WTC11 (cell line): ENCODE measurements around the gene ZC3H13. TPM values are rescaled to one million over a fixed set of nuclear protein-coding genes. Genes with fewer than 3 reads are reported as not detected.

ENCODE experiments used
- ATAC-seq: fragments of 200-7000 bp; cut with Tn5 transposase; 2 replicates; pipeline ENCODE4 v1.10.0; 2021; ENCODE audit warnings: mild to moderate bottlenecking, moderate library complexity
- Bru-seq: library from RNA; stranded (reverse); fragments of 400-500 nt; gene quantifications from one replicate; lab custom pipeline; 2021; lab: Mats Ljungman, UMichigan
- CTCF ChIA-PET: fragments of 300-600 bp; sonication (Branson Sonifier 250); formaldehyde crosslinking; loops from one replicate; lab custom pipeline; 2021; ENCODE audit warnings: antibody characterized with exemption; lab: Charles Lee
- POLR2A ChIA-PET: fragments of 350-600 bp; sonication (Branson Sonifier 250); formaldehyde crosslinking; loops from one replicate; lab custom pipeline; 2021; ENCODE audit warnings: antibody characterized with exemption; lab: Charles Lee
- DNase-seq: peaks from one replicate; pipeline ENCODE4 v3.0.0; 2021; ENCODE audit warnings: low spot score
- H3K27ac Mint-ChIP-seq: 2 replicates; pipeline ENCODE4 v1.8.0; 2021; ENCODE audit warnings: mixed read lengths
- H3K27me3 Mint-ChIP-seq: 2 replicates; pipeline ENCODE4 v1.8.0; 2021; ENCODE audit warnings: low read depth, mild to moderate bottlenecking, moderate library complexity, mixed read lengths
- H3K36me3 Mint-ChIP-seq: 2 replicates; pipeline ENCODE4 v1.8.0; 2021; ENCODE audit warnings: mixed read lengths
- H3K4me1 Mint-ChIP-seq: 2 replicates; pipeline ENCODE4 v1.8.0; 2022; ENCODE audit warnings: mixed read lengths
- H3K4me3 Mint-ChIP-seq: 2 replicates; pipeline ENCODE4 v1.8.0; 2021; ENCODE audit warnings: mild to moderate bottlenecking, moderate library complexity, mixed read lengths
- H3K9me3 Mint-ChIP-seq: 2 replicates; pipeline ENCODE4 v1.8.0; 2021; ENCODE audit warnings: mixed read lengths
- CREB1 ChIP-seq: sonication (generic); formaldehyde crosslinking; IDR thresholded peaks from 2 replicates; pipeline ENCODE4 v1.8.0; 2023; ENCODE audit warnings: mild to moderate bottlenecking, missing genetic modification reagents
- CREM ChIP-seq: sonication (generic); formaldehyde crosslinking; IDR thresholded peaks from 2 replicates; pipeline ENCODE4 v1.8.1; 2022; ENCODE audit warnings: mild to moderate bottlenecking, missing genetic modification reagents, moderate library complexity
- FOXK1 ChIP-seq: sonication (generic); formaldehyde crosslinking; IDR thresholded peaks from 2 replicates; pipeline ENCODE4 v1.8.0; 2022; ENCODE audit warnings: mild to moderate bottlenecking, moderate library complexity, missing genetic modification reagents
- GABPB1 ChIP-seq: sonication (generic); formaldehyde crosslinking; IDR thresholded peaks from 2 replicates; pipeline ENCODE4 v1.8.1; 2023; ENCODE audit warnings: mild to moderate bottlenecking, missing genetic modification reagents
- KAT7 ChIP-seq: sonication (generic); formaldehyde crosslinking; IDR thresholded peaks from 2 replicates; pipeline ENCODE4 v1.8.1; 2023; ENCODE audit warnings: missing genetic modification reagents, mild to moderate bottlenecking, borderline replicate concordance
- SMAD4 ChIP-seq: sonication (generic); formaldehyde crosslinking; IDR thresholded peaks from 2 replicates; pipeline ENCODE4 v1.8.0; 2022; ENCODE audit warnings: mild to moderate bottlenecking, missing genetic modification reagents
- SP1 ChIP-seq: sonication (generic); formaldehyde crosslinking; conservative IDR thresholded peaks from 2 replicates; pipeline ENCODE4 v1.8.1; 2022; ENCODE audit warnings: missing genetic modification reagents
- long read RNA-seq, 3 experiments: library from RNA in 1 of 3; library from capped mRNA in 1 of 3; library from polyadenylated mRNA in 1 of 3; unstranded in 2 of 3; stranded (forward) in 1 of 3; transcript quantifications; one replicate each; pipeline ENCODE4 v2.0.0, GENCODE V29; 2021
- total RNA-seq: library from RNA; stranded (reverse); gene quantifications from 3 replicates; pipeline ENCODE4 v1.2.3, GENCODE V29; 2021
- TF ChIP-seq, protein P1 (sequence below): sonication (generic); formaldehyde crosslinking; IDR thresholded peaks from 2 replicates; pipeline ENCODE4 v1.8.1; 2023; ENCODE audit warnings: mild to moderate bottlenecking, missing genetic modification reagents, moderate library complexity
- TF ChIP-seq, protein P2 (sequence below): fragments of 250-450 bp; sonication (Bioruptor Pico); IDR thresholded peaks from 2 replicates; pipeline ENCODE4 v1.8.0; 2021; ENCODE audit warnings: mild to moderate bottlenecking
- TF ChIP-seq, protein P3 (sequence below): sonication (generic); formaldehyde crosslinking; IDR thresholded peaks from 2 replicates; pipeline ENCODE4 v1.8.1; 2022; ENCODE audit warnings: mild to moderate bottlenecking, missing genetic modification reagents, moderate library complexity, borderline replicate concordance
- TF ChIP-seq, protein P4 (sequence below): sonication (generic); formaldehyde crosslinking; IDR thresholded peaks from 2 replicates; pipeline ENCODE4 v1.8.0; 2022; ENCODE audit warnings: mild to moderate bottlenecking, missing genetic modification reagents

ZC3H13 gene, protein sequence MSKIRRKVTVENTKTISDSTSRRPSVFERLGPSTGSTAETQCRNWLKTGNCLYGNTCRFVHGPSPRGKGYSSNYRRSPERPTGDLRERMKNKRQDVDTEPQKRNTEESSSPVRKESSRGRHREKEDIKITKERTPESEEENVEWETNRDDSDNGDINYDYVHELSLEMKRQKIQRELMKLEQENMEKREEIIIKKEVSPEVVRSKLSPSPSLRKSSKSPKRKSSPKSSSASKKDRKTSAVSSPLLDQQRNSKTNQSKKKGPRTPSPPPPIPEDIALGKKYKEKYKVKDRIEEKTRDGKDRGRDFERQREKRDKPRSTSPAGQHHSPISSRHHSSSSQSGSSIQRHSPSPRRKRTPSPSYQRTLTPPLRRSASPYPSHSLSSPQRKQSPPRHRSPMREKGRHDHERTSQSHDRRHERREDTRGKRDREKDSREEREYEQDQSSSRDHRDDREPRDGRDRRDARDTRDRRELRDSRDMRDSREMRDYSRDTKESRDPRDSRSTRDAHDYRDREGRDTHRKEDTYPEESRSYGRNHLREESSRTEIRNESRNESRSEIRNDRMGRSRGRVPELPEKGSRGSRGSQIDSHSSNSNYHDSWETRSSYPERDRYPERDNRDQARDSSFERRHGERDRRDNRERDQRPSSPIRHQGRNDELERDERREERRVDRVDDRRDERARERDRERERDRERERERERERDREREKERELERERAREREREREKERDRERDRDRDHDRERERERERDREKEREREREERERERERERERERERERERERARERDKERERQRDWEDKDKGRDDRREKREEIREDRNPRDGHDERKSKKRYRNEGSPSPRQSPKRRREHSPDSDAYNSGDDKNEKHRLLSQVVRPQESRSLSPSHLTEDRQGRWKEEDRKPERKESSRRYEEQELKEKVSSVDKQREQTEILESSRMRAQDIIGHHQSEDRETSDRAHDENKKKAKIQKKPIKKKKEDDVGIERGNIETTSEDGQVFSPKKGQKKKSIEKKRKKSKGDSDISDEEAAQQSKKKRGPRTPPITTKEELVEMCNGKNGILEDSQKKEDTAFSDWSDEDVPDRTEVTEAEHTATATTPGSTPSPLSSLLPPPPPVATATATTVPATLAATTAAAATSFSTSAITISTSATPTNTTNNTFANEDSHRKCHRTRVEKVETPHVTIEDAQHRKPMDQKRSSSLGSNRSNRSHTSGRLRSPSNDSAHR (N-terminal part only)
- total RNA-seq: 49.7 to 56.9 TPM (median 54.2 TPM) in 3 replicates
- Bru-seq, nascent RNA: percentile 92 among the genes with signal in this experiment
- long read RNA-seq, experiment 1, full-length matches to known transcripts: 10 of 253 reads
- long read RNA-seq, experiment 1, partial matches to known transcripts: 98 of 253 reads
- long read RNA-seq, experiment 1, other reads (novel, unspliced or antisense): 145 of 253 reads
- long read RNA-seq, experiment 2, partial matches to known transcripts: 35 of 64 reads
- long read RNA-seq, experiment 2, other reads (novel, unspliced or antisense): 29 of 64 reads
- long read RNA-seq, experiment 3, partial matches to known transcripts: 14 of 21 reads
- long read RNA-seq, experiment 3, other reads (novel, unspliced or antisense): 7 of 21 reads

DNA sequence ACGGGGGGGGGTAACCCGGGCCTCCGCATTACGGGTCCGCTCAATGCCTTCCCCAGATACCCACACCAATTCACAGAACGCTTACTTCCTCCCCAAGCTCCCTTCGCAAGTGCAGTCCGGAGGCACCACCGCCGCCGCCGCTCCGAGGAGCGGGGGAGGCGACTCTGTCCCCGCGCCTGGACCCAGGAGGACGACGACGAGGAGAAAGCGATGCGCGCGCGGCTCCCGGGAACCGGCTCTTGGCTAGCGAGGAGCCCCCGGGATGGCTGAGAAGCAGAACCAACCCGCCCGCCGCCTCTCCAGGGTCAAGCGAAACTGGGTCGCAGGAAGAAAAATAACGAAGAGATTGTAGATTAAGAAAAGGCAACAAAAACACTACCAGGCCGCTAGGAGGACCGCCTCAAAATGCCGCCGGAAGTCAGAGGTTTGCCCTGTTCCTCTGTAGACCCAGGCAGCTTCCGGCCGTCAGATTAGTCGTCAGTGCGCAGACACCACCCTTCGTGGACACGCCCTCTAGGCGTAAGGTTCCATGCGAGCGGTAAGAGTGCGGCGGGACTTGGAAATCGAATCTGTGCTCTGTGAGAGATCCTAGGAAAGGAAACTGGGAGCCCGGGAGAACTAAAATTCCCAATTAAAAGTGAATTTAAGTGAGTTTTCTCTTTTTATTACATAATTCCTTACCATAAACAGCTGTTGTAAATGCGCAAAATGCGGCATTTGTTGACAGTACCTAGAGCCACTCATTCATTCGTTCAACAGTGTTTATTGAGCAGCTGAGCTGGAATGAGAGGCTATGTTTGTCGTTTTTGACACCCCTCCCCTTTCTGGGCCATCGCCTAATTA is at the start of gene ZC3H13:
Gene ZC3H13, minus strand, starts transcription at position 428 of the 843 bp plus-strand sequence. CDS start 7,239 bp downstream, outside the sequence.
- peak; percentile 99 for ATAC-seq
- Mint-ChIP-seq H3K4me3 (peak within 1 kb of the TSS; percentile 90), H3K36me3 (no peaks in the 10 kb centered on the region; the same call in 1 of the 2 replicates), H3K4me1 (peaks cover 17% of the 10 kb centered on the region), H3K27me3 (no peaks in the 10 kb centered on the region), H3K9me3 (no peaks in the 10 kb centered on the region), H3K27ac (peak within 1 kb of the TSS; percentile 97)
- TF ChIP-seq GABPB1 (CRISPR knock-in tag): peak; percentile 60
- TF ChIP-seq, protein P1, sequence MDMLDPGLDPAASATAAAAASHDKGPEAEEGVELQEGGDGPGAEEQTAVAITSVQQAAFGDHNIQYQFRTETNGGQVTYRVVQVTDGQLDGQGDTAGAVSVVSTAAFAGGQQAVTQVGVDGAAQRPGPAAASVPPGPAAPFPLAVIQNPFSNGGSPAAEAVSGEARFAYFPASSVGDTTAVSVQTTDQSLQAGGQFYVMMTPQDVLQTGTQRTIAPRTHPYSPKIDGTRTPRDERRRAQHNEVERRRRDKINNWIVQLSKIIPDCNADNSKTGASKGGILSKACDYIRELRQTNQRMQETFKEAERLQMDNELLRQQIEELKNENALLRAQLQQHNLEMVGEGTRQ (CRISPR knock-in tag): peak; percentile 12; the same call in 1 of the 2 replicates
- peak; percentile 46; the same call in 1 of the 2 replicates for TF ChIP-seq CREB1
- TF ChIP-seq KAT7 (CRISPR knock-in tag): 0 out of 2 replicates have a peak, but pooled peaks have one; percentile 74
- peak; percentile 92; the same call in 1 of the 2 replicates for TF ChIP-seq CREM
- TF ChIP-seq FOXK1 (CRISPR knock-in tag): peak; percentile 83
- TF ChIP-seq, protein P2, sequence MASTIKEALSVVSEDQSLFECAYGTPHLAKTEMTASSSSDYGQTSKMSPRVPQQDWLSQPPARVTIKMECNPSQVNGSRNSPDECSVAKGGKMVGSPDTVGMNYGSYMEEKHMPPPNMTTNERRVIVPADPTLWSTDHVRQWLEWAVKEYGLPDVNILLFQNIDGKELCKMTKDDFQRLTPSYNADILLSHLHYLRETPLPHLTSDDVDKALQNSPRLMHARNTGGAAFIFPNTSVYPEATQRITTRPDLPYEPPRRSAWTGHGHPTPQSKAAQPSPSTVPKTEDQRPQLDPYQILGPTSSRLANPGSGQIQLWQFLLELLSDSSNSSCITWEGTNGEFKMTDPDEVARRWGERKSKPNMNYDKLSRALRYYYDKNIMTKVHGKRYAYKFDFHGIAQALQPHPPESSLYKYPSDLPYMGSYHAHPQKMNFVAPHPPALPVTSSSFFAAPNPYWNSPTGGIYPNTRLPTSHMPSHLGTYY (CRISPR knock-in tag): no peak
- TF ChIP-seq, protein P3, sequence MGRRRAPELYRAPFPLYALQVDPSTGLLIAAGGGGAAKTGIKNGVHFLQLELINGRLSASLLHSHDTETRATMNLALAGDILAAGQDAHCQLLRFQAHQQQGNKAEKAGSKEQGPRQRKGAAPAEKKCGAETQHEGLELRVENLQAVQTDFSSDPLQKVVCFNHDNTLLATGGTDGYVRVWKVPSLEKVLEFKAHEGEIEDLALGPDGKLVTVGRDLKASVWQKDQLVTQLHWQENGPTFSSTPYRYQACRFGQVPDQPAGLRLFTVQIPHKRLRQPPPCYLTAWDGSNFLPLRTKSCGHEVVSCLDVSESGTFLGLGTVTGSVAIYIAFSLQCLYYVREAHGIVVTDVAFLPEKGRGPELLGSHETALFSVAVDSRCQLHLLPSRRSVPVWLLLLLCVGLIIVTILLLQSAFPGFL (CRISPR knock-in tag): no peak
- peak; percentile 78 for TF ChIP-seq SP1 (CRISPR knock-in tag)
- TF ChIP-seq, protein P4, sequence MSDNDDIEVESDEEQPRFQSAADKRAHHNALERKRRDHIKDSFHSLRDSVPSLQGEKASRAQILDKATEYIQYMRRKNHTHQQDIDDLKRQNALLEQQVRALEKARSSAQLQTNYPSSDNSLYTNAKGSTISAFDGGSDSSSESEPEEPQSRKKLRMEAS (CRISPR knock-in tag): peak; percentile 48; the same call in 1 of the 2 replicates
- ChIA-PET CTCF (interaction anchor here (0.5 to 1.0 kb wide), 4 partner anchors 22 to 236 kb away, joined by 3 to 4 read pairs (median 4); no protein-coding TSS in a partner anchor), POLR2A (no interaction called here)
- DNase-seq: peak; percentile 92

DNA sequence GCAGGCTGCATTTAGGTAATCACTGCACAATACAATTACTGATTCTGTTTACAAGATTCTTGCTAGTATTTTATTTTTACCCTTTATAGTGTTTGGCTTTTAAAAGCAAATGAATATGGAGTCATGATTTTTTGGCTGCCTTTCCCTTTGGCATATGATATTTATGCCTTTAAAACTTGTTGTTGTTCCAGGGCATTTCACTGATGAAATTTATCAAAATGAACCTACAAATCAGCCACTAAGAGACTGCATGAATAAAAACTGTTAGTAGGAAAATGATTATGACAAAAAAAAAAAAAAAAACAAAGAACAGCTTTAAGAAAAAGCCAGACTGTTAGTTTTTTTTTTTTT is 49.7 kb upstream of the ZC3H13 start:
- ATAC-seq: no peak
- no peak overlapping the region for H3K4me3 Mint-ChIP-seq
- CTCF ChIA-PET: interaction anchor here (1.4 kb wide), 1 partner anchor 24 kb away, joined by 6 read pairs; no protein-coding TSS in a partner anchor

More for the DNA sequence above, 49.7 kb upstream of the ZC3H13 start:
- H3K27me3 Mint-ChIP-seq: no peaks in the 10 kb centered on the region
- no peaks in the 10 kb centered on the region for H3K36me3 Mint-ChIP-seq
- no peak for DNase-seq
- peaks cover 12% of the 10 kb centered on the region for H3K4me1 Mint-ChIP-seq
- POLR2A ChIA-PET: interaction anchor here (0.6 kb wide), 1 partner anchor 158 kb away, joined by 3 read pairs; no protein-coding TSS in a partner anchor
- H3K9me3 Mint-ChIP-seq: no peaks in the 10 kb centered on the region
- no peak for TF ChIP-seq SMAD4 (CRISPR knock-in tag)
- TF ChIP-seq, all 79 proteins: peak for 0
- H3K27ac Mint-ChIP-seq: no peak overlapping the region
